HG03066 (cell line): ENCODE measurements around the gene TRIM8.

Source experiments
- ATAC-seq: cut with Tn5 transposase; IDR thresholded peaks from one replicate; pipeline ENCODE4 v1.9.1; 2021; ENCODE audit warnings: low read depth; ENCODE audit not compliant: unreplicated experiment

TRIM8 gene

DNA sequence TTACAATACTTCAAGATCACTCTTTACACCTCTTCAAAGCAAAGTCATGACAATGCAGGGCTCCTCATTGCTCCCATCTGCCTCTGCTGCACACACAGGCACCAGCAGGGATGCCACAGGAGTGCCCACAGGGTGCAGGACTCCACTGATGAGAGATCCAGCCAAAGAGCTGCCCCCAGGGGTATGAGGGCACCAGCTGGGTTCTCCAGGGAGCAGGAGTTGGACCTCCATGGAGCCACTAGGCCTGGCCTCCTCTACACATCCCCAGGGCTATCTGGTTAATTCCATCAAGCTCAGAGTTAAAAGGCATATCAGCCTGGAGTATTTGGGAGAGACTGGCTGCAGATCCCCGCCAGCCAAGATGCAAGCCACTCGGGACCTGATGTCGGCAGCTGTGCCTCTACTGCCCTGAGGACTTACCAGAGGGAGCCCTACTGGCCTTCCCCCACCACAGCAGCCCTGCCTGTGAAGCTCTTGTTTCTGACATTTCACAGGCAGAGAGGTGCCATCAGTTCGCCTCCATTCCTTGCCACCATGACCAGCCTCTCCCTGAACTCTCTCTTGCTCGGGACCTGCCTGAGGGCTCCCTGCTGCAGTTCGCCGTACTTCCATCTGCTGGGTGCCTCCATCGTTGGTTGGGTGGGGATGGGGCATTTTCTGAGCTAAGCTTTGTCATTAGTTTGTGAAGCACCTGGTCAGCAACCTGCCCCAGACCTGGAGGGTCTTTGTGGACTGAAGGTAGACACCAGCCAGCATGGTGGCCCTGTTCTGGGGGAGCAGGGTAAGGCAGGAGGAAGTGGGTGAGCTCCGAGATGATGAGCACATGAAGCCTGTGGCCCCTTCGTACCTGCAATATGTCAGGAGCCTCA, 12.5 kb upstream of the TRIM8 start:
- no peak for ATAC-seq

DNA sequence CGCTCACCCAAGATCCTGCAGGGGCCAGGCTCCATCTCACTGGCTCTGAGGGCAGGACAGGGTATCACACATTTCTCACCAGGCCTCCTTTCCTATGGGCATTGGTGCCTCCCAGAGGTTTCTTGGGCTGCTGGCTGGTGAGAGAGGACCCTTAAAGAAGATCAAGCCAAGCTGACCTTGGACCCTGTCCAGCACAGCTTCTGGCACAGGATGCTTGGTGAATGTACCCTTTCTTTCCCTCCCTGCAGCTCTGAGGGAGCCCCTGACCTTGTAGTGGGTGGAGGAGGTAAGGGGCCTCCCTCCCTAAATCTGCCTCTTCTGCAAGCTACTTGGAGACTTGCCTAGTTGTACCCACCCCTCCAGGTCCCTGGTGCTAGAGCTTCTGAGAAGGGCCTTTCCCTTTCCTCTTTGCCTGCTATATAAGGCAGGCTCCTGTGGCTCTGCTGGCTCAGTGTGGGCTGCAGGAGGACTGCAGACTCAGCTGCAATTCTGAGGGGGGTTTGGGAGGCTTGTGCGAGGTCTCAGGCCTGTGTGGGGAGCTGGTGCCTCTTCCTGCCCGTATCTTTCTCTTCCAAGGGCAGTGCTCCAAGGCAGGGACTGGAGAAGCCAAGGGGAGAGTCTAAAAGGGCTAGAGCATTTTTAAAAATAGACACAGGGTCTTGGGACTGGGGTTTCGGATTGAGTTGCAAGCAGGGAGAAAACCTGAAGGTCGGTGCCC, 11.7 kb upstream of the TRIM8 start:
- ATAC-seq = no peak

DNA sequence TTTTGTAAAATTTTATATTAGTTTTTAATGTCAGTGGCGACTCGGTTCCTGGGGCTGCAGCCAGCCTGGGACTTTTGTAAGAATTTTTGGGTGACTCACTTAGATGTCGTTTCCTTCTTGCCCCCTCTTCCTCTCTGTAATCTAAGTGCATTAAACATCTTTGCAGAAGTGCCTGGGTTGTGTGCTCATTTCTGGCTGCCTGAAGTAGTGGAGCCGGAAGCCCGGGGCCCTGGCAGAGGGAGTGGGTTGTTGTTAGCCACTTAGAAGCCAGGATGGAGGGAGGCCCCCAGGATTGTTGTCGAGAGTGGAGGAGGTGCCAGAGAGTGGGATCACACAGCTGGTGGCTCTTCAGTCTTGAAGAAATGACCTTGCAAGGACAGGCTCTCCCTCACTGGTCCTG, 11.0 kb upstream of the TRIM8 start:
- ATAC-seq = no peak

DNA sequence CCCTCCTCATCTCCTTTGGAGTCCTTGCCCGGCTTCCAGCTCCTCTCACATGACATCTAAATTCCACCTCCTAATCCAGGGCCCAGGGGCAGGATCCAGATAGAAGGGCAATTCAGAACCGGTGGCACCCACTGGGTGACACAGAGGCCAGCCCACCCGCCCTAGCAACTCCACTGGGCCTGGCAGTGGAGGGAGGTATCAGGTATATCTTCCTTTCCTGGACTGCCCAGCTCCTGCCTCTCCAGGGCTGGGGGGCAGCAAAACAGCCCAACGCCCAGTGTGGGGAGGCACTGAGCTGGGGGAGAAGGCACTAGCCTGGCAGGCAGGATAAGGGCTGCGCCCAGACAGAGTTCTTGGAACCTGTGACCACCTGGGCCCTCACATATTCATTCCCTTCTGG, 10.4 kb upstream of the TRIM8 start:
- ATAC-seq = no peak

DNA sequence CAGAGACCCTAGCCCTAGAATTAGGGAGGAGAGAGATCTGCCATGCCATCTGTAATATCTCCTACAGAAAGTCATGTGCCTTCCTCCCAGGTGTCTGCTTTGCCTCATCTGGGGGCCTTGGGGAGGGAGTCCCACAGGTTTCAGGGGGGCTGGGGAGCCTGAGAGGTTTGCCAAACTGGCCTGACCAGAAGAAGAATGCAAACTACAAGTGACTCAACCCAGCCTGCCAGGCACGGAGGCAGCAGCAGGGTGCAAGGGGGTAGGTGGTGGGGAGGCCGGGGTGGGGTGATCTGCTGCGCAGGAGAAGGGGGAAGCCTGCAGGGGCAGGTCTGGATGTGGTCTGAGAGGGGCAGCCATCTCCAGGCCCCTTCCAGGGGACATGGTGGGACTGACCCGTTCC, 9.6 kb upstream of the TRIM8 start:
- no peak for ATAC-seq

DNA sequence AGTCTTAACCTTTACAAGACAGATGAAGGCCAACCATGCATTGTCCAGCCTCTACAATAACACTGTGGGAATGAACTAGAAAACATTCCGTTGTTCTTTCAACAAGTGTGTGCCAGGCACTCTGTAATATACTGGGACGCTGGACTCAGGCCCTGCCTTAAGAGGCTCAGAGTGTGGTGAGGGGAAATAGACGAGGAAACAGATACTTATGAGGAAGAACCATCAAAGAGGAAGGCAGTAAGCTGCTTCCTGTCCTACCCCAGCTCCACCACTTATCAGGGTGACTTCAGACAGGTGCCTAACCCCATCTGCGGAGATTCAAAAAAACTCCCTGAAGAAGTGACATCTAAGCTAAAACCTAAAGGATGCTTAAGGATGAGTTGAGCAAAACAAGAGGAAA, 8.9 kb upstream of the TRIM8 start:
- no peak for ATAC-seq

DNA sequence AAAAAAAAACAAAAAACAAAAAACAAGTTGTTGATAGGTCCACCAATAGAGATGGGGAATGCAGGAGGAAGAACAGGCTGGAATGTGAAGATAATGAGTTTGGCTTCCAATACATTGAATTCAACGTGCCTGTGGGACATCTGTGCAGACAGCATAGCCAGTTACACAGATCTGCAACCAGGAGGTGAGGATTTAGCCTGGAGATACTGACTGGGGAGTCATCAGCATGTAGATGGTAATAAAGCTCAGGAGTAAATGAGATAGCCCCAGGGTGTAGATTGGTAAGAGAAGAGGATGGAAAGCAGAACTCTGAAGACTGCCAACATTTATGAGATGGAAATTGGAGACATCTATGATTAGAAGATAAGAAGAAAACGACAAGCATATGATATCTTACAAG, 4.7 kb upstream of the TRIM8 start:
- ATAC-seq = no peak

DNA sequence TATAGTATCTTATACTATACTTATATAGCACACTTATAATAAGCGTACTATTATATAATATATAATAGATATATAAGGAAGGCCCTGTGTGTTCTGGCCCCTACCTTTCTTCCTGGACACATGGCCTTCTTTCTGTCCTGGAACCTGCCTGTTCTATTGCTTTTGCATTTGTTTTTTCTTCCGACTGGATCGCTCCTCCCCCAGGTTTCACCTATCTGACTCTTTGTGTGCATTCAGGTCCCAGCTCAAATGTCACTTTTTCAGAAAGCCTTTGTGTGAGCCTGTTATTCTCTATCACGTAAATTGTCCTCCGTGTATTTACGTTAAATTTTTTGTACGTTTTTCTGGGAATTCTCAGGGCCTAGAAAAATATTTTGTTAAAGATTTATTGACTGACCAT, 2.9 kb upstream of the TRIM8 start:
- ATAC-seq = no peak

DNA sequence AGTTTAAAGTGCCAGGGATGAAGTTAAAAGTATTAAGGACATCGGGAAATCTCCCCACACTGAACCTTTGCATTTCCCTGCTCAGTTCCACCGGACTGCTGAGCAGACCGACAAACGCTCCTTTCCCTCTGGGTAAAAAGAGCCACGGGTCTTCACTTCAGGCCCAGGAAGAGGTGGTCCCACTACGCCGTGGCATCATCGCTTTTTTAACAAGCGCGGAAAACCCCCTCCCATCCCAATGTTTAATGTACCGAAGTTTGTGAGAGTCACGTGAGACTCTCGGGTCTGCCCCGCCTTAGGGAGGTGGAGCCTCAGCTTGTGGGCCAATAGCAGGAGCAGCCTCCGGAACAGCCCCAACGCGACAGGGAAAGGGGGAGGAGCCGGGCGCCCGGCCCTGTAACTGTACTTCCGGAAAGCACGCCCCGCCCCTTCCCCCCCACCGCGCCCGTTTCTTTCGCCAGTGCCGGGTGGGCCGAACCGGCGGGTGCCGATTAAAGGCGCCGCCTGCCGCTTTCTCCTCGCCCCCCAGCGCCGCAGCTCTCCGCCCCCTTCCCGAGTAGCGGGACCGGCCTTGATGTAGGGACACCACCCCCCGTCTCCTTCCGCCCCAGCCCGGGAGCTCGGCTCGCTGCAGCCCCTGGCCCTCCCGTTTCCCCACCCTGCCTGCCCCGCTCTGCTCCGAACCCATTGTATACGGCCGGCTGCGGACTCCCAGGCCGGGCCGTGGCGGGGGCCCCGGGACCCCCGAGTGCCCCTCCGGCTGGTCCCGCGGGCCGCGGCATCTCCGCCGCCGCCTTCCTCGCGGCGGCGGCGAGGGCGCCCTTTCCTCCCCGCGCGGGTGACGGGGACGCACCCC, 2.2 kb upstream of the TRIM8 start:
- peak; percentile 45 for ATAC-seq

DNA sequence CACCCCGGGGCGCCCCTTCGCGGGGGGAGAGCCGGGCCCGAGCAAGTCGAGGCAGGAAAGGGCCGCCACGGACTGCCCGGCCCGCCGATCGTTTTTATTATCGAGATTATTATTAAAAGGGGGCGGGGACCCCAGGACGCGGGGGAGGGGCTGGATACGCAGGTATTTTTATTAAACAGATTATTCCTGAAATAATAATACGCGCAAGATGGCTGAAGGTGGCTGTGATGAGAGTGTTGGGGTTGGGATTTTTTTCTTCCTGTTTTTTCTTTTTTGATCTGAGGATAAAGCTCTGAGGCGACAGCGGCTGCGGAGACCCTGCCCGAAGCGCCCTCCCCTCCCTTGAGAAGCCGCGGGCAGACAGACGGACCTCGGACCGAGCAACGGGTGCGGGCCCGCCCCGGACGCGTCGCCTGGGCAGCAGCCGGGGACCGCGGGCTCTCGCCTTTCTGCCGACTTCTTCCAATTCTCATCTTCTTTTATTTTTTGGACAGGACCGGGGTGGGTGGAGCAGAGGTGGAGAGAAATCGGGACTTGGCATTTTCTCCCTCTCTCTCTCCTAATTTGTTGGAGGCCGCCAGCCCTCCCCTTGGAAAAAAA, 1.4 kb upstream of the TRIM8 start:
- ATAC-seq = no peak

DNA sequence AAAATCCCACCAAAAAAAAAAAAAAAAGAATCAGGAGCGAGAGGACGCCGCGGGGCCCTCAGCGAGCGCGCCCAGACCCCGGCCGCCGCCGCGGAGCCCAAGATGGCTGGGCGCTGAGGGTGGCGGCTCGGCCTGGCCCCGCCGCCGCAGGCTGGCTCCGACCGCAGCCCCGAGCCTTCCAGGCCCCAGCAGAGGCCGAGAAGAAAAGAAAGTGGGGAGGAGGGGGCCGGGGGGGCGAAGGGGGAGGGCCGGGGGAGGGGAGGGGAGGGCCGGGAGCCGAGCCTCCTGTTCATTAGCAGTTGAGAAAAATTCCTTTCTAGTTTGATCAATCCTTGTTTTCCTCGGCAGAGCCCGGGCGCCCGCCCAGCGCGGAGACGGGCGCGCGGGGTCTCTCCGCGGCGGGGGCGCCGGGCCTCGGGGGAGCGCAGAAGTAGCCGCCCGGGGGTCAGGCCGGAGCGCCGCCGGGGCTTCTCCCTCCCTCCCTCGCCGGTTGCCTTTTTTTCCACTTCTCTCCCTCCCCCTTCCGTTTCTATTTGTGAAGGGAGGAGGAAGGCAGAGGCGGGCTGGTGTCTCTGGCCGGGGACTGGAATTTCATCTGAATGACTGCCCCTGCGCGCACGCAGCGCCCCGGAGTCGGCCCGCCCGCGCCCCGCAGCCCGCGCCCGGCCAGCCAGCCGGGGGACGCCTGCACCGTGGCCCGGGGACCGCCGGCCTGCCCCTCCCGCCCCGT, 778 bp upstream of the TRIM8 start:
- ATAC-seq = no peak

DNA sequence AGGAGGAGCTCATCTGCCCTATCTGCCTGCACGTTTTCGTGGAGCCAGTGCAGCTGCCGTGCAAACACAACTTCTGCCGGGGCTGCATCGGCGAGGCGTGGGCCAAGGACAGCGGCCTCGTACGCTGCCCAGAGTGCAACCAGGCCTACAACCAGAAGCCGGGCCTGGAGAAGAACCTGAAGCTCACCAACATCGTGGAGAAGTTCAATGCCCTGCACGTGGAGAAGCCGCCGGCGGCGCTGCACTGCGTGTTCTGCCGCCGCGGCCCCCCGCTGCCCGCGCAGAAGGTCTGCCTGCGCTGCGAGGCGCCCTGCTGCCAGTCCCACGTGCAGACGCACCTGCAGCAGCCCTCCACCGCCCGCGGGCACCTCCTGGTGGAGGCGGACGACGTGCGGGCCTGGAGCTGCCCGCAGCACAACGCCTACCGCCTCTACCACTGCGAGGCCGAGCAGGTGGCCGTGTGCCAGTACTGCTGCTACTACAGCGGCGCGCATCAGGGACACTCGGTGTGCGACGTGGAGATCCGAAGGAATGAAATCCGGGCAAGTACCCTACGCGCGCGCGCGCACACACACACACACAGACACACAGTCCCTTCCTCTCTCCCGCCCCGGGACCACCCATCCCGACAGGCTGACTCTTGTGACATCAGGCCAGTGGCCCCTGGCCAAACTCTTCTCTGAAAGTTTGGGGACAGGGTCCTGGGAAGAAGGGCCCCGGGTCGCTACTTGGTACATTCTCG, 538 bp downstream of the TRIM8 start:
- no peak for ATAC-seq

DNA sequence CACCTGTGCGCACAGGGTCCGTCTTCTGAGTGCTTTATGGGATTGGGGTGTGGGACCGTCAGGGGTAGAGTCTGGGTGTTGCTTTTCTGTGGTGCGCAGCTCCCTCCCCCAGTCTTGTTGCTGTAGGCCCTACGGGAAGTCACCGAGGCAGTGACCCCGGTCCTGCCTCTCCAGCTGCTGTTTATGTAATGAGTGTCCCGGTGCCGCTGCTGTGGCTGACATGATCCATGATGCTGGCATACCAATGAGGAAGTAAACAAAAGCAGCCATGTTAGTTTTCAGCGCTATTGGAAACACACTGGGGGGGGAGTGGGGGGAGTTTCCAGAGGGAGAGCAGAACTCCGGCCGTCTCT, 1.1 kb downstream of the TRIM8 start:
- peak; percentile 0 for ATAC-seq

DNA sequence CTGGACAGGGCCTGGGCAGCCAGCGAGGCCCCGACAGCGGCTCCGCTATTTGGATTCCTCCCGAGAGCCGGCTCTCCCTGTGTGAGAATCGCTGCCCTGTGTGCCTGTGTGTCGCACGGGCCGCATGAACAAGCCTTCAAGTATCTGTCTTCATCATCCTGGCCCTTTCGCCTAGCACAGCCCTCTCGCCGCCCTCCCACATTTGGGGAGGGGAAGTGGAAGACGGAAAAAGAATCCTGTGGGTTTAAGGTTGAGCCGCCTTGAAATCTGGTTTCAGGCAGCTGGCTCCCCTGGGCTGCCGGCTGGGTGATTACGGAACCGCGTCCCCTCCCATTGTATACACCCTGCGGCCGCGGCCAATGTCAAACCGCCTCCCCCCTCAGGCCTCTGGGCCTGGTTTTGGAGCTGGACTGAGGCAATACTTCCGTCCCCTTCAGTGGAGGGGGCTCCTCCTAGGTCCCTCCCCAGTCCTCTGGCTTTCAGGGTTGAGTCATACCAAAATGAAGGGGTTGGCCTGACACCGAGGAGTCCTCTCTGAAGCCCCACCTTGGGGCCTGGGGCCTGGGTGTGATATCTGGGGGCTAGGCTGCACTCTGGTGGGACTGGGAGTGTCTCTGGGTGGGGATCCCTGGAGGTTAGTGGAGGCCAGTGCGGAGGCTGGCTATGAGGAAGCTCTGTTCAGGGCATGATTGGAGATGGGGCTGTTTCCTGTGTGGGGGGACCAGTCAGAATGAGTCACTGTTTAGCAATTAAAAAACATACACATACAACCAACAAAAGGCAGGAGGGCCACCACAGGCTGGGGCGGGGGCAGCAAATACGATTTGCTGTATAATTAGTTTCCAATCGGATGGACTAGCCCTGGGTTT, 1.7 kb downstream of the TRIM8 start:
- ATAC-seq = peak; percentile 30

DNA sequence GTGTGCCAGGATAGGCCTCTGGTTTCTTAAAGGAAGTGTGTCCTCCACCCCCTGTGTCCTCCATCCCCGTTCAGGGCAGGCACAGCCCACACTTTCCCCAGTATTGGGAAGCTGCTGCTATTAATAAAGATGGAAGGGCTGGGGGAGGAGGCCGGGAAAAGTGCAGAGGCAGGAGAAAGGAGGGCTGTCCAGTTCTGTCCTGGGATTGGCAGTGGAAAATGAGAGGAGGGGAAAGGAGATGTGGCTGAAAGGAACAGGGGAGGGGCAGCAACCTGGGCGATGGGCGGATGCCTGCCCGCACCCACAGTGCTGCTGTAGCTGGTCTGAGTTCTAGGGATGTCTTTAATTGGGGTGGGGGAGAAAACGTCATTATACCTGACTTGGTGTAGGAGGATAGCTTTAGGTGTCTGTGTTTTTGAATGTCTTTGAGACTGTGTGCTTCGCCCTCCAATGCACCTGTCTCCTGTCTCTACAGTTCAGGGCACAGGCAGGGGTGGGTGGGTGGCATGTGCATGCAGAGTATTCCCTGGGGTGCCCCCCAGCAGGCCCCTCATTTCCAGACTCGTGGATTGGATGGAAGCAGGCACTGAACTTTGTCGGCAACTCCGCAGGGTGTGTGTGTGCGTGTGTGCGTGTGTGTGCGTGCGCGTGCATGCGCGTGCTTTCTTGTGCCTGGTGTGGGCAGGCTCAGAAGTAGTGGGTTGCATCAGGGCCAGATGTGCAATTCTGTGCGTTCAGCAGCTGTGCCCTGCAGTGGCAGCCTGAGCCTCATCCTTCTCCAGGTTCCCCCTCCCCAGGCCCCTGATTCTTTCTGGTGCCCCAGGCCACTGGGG, 2.5 kb downstream of the TRIM8 start:
- ATAC-seq = no peak

DNA sequence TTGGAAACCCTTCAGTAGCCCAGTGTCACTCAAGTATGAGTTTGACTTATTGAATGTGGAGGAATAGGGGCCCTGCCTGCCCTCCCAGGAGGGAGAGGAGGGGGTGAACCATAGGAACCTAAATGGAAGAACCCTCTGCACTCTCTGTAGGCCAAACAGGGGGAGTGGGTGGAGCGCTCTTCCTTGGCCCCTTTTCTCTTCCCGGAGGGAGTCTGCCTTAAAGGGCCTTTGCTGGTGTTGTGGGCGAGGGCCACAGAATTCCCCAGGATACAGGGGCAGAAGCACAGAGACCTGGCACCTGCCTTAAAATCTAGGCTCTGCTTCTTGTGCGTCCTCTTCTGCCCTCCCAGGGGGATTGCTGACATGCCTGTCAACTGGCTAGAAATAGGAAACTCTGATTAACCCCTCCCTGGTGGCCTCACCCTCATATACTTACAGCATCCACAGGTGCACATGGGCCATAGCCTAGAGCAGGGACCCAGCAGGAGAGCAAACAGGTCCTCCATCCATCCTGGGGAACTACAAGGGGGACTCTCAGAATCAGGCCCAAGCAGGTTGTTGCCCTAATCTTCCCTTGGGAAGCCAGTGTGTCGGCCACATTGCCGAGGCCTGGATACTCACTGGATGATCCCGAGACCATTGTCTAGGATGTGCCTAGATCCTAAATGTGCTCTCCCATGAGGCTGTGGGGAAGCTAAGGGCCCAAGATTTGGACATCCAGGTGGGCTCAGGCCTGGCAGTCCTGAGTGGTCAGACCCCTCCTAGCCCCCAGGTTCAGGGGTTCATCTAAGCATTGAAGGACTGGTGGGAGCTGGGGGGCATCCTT, 3.4 kb downstream of the TRIM8 start:
- ATAC-seq = no peak
